ENCODE measurements around the gene SLC7A9.

The SLC7A9 gene

DNA sequence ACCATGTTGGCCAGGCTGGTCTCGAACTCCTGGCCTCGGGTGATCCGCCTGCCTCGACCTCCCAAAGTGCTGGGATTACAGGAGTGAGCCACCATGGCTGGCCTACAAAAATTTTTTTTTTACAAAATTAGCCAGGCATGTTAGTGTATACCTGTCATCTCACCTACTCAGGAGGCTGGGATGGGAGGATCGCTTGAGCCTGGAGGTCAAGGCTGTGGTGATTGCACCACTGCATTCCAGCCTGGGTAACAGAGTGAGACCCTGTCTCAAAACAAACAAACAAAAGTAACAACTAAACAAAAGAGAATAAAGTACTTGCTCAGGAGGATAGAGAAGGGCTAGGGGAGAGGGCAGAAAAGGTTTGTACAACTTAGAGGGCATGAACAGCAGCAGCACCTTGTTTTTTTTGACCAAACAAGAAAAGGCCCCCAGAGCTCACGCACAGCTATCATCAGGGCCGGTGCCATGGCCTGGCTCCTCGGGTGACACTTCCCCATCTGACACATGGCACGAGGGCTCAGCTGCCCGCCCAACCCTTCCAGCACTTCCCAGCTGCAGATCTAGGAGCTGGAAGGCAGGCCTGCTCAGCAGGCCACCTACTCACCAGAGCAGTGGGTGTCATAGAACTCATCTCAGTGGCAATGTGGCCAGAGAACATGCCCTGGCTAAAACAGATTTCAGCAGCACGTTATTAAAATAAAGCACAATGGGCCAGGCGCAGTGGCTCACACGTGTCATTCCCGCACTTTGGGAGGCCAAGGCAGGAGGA is 8.6 kb upstream of the SLC7A9 start:
- no peak for DNase-seq (ENCODE audit: low read depth)
- no peak overlapping the region for H3K4me3 ChIP-seq (ENCODE audit: low read depth, low read length)
- no peak for TF ChIP-seq CTCF (IDR thresholded peaks at IDR 0.05; ENCODE audit: control insufficient read depth, extremely low read depth, insufficient read depth)

- TF ChIP-seq CTCF (IDR thresholded peaks at IDR 0.05; ENCODE audit: control insufficient read depth, extremely low read depth, insufficient read depth) = no peak
- no peak overlapping the region for H3K4me3 ChIP-seq (ENCODE audit: low read depth, low read length)
- DNase-seq (ENCODE audit: low read depth) = no peak
These were observed 7.9 kb upstream of the SLC7A9 start for GRCh38 chr19:32877323-32877912.

DNA sequence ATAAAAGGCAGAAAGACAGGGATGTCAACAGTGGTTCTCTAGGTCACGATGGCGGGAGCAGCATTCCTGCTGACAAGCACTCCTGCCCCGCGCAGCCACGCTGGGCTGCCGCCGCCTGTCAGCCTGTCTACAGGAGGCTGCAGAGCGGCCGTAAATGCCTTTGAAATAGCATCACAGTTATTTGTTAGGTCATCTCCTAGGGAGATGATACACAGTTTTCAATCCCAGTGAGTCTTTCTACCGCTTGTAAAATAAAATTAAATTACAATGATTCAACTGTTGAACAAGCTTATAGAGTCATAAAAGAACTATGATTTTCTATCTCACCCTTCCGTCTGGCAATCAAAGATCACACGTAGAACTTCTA is 7.3 kb upstream of the SLC7A9 start:
- no peak for TF ChIP-seq CTCF (IDR thresholded peaks at IDR 0.05; ENCODE audit: control insufficient read depth, extremely low read depth, insufficient read depth)
- DNase-seq (ENCODE audit: low read depth) = no peak
- no peak overlapping the region for H3K4me3 ChIP-seq (ENCODE audit: low read depth, low read length)

DNA sequence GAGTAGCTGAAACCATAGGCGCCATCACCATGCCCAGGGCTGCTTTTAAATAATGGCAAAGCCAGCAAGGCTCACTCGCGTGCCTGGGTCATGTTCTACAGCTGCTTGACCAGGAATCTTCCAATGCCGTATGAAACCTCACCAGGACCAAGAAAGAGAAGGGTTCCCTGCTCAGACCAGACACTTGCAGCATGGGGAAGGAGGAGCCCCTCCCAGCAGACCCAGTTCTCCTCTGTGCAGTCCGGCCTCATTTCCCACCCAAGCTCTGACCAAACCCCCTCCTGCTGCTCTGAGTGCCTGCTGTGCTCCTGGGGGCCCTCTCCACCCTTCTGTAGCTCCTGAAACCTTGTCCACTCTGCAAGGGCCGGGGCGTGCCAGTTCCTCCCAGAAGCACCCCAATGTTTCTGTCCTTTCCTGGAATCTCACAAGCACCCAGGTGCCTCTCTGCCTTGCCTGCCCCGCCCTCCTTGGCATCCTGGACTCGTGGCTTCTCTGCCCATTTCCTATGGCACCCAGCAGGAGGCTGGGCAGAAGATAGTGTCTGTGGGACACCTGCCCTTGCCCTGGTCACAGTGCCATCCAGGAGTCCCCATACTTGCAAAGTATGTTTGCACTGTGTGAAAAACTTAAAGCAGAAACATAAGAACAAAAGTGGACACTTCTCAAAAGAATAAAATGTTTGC is 6.8 kb upstream of the SLC7A9 start:
- no peak overlapping the region for H3K4me3 ChIP-seq (ENCODE audit: low read depth, low read length)
- TF ChIP-seq CTCF (IDR thresholded peaks at IDR 0.05; ENCODE audit: control insufficient read depth, extremely low read depth, insufficient read depth) = no peak
- no peak for DNase-seq (ENCODE audit: low read depth)

- H3K4me3 ChIP-seq (ENCODE audit: low read depth, low read length) = no peak overlapping the region
- TF ChIP-seq CTCF (IDR thresholded peaks at IDR 0.05; ENCODE audit: control insufficient read depth, extremely low read depth, insufficient read depth) = no peak
- DNase-seq (ENCODE audit: low read depth) = no peak
These were observed 5.9 kb upstream of the SLC7A9 start for GRCh38 chr19:32875428-32875827.

DNA sequence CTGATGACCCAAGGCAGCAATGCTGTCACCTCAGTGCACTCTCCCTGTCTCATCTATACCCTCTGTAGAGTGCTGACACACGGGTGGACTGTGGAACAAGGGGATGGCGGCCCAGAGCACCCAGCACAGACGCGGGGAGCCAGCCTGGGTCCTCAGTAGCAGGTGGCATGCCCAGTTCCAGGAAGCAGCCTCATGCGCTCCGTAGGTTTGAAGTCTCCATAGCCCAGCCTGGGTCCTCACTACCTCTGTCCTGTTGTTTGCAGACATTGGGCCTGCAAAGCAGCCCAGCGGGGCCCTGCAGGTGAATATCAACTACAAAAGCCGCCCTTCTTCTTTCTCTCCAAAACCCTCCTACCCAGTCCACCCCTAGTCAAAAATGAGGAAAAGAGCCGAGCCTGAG is 5.0 kb upstream of the SLC7A9 start:
- H3K4me3 ChIP-seq (ENCODE audit: low read depth, low read length) = no peak overlapping the region
- TF ChIP-seq CTCF (IDR thresholded peaks at IDR 0.05; ENCODE audit: control insufficient read depth, extremely low read depth, insufficient read depth) = no peak
- DNase-seq (ENCODE audit: low read depth) = no peak

All from LNCaP clone FGC (cell line).